GM12878 (cell line): ENCODE measurements around the gene CHST13. TPM values are rescaled to one million over a fixed set of nuclear protein-coding genes. Genes with fewer than 3 reads are reported as not detected.

Experiments
- ATAC-seq: fragments of 200-7000 bp; cut with Tn5 transposase; 3 replicates; pipeline ENCODE4 v1.9.1; 2020; ENCODE audit warnings: mild to moderate bottlenecking, moderate library complexity
- BruUV-seq: library from RNA; stranded (reverse); fragments of 400-500 nt; replicated peaks from 2 replicates; lab custom pipeline; 2021; lab: Mats Ljungman, UMichigan
- CTCF ChIA-PET: fragments of 300-600 bp; sonication (Branson Sonifier 250); formaldehyde crosslinking; extraction: SDS; loops from one replicate; lab custom pipeline; 2021; ENCODE audit warnings: inconsistent platforms; lab: Yijun Ruan, JAX
- POLR2A ChIA-PET: fragments of 350-600 bp; formaldehyde crosslinking; extraction: SDS; loops from one replicate; lab custom pipeline; 2021; ENCODE audit warnings: inconsistent platforms; lab: Charles Lee
- RAD21 ChIA-PET: fragments of 300-600 bp; sonication (Branson Sonifier 250); formaldehyde crosslinking; loops from one replicate; lab custom pipeline; 2023; ENCODE audit warnings: antibody characterized with exemption; ENCODE audit not compliant: unreplicated experiment; lab: Charles Lee
- SMC1A ChIA-PET: fragments of 300-600 bp; sonication (Branson Sonifier 250); formaldehyde crosslinking; loops from one replicate; lab custom pipeline; 2023; ENCODE audit not compliant: unreplicated experiment, uncharacterized antibody; lab: Charles Lee
- DNase-seq: peaks from one replicate; pipeline ENCODE4 v3.0.0-alpha.2; 2011; ENCODE audit warnings: low read depth, low spot score
- FAIRE-seq: peaks from 3 replicates; lab custom pipeline; 2011; peaks lifted over from hg19 to GRCh38; lab: Jason Lieb, UNC
- H2AFZ ChIP-seq: 2 replicates; pipeline ENCODE4 v1.6.0; 2011; ENCODE audit warnings: low read depth, low read length, control low read depth; ENCODE audit not compliant: control insufficient read depth
- H3K27ac ChIP-seq: 2 replicates; pipeline ENCODE4 v1.5.1; 2011; ENCODE audit warnings: control low read depth; ENCODE audit not compliant: control insufficient read depth, insufficient read depth
- H3K27me3 ChIP-seq, 2 experiments: replicated peaks in 1 of 2; 2 replicates each; pipeline versions ENCODE4 v1.6.0 to v1.6.1; 2011; ENCODE audit warnings: low read length in 1 of 2; ENCODE audit not compliant: control insufficient read depth in 2 of 2, insufficient read depth in 2 of 2
- H3K36me3 ChIP-seq, 2 experiments: 2 replicates each; pipeline ENCODE4 v1.5.1; 2011; ENCODE audit warnings: low read length in 1 of 2; ENCODE audit not compliant: control insufficient read depth in 2 of 2, insufficient read depth in 2 of 2
- H3K4me1 ChIP-seq: 2 replicates; pipeline ENCODE4 v1.6.1; 2011; ENCODE audit warnings: mild to moderate bottlenecking, low read length, moderate library complexity, mixed read lengths; ENCODE audit not compliant: control insufficient read depth, insufficient read depth
- H3K4me2 ChIP-seq: 2 replicates; pipeline ENCODE4 v1.6.0; 2011; ENCODE audit warnings: control low read depth; ENCODE audit not compliant: control insufficient read depth, insufficient read depth
- H3K4me3 ChIP-seq: fragments of 200-600 bp; sonication (generic); 2 replicates; pipeline ENCODE4 v1.5.1; 2016
- H3K79me2 ChIP-seq: 2 replicates; pipeline ENCODE4 v1.6.0; 2011; ENCODE audit warnings: low read length; ENCODE audit not compliant: control insufficient read depth, insufficient read depth
- H3K9ac ChIP-seq: 2 replicates; pipeline ENCODE4 v1.8.0; 2011; ENCODE audit warnings: low read length, control low read depth, mixed read lengths; ENCODE audit not compliant: control insufficient read depth, insufficient read depth
- H3K9me3 ChIP-seq: replicated peaks from 3 replicates; pipeline ENCODE4 v1.5.1; 2011; ENCODE audit warnings: mild to moderate bottlenecking, low read length; ENCODE audit not compliant: control insufficient read depth, insufficient read depth
- H4K20me1 ChIP-seq: 2 replicates; pipeline ENCODE4 v1.6.0; 2011; ENCODE audit not compliant: control insufficient read depth, insufficient read depth
- EP300 ChIP-seq, 2 experiments: fragments of 150-350 bp in 1 of 2; IDR thresholded peaks; 2 replicates each; pipeline ENCODE4 v1.6.1; 2011 to 2012; ENCODE audit warnings: low read depth in 2 of 2, low read length in 2 of 2, borderline replicate concordance in 1 of 2, improper control_type of control experiment in 1 of 2, inconsistent platforms in 1 of 2; ENCODE audit not compliant: control insufficient read depth in 1 of 2
- ESRRA ChIP-seq: IDR thresholded peaks from 2 replicates; pipeline ENCODE4 v1.6.1; 2012; ENCODE audit warnings: mild to moderate bottlenecking, low read length, improper control_type of control experiment
- WGBS: methylation state at CpG from one replicate; pipeline ENCODE4 v1.1.6; 2016; ENCODE audit warnings: low lambda C conversion rate; ENCODE audit not compliant: insufficient replicate concordance, insufficient coverage; ENCODE audit errors: missing lambda C conversion rate; 5-methylcytosine and 5-hydroxymethylcytosine counted together
- in situ Hi-C: fragments of 300-500 bp; cut with MboI; formaldehyde crosslinking; loops from 9 replicates; pipeline ENCODE4 v1.14.3; 2018; ENCODE audit warnings: mixed read lengths
- intact Hi-C: fragments of 100-400 bp; cut with micrococcal nuclease; formaldehyde crosslinking; loops from one replicate; pipeline ENCODE4 v1.14.2; 2022; ENCODE audit not compliant: unreplicated experiment
- polyA plus RNA-seq, 11 experiments: library from polyadenylated mRNA; depleted of rRNA in 4 of 11; unstranded in 6 of 11; stranded (reverse) in 5 of 11; fragments of >200 nt; fragmentation: Nextera tagmentation in 4 of 11; fragmentation: Illumina TruSeq in 1 of 11; extraction: Ambion mirVana in 4 of 11; extraction: Trizol in 1 of 11; gene quantifications; 1 replicate in 1 of 11; 2 replicates in 10 of 11; pipeline versions ENCODE4 v1.2.1 to v1.2.3, GENCODE V29; 2011 to 2016; ENCODE audit warnings: inconsistent platforms in 2 of 11, missing spikeins in 2 of 11, low read depth in 1 of 11
- total RNA-seq, 4 experiments: library from RNA; depleted of rRNA in 3 of 4; stranded (reverse); fragments of >200 nt in 3 of 4; fragmentation: Illumina TruSeq in 1 of 4; extraction: Trizol in 1 of 4; gene quantifications; 2 replicates each; pipeline versions ENCODE4 v1.2.1 to v1.2.3, GENCODE V29; 2013 to 2021
- TF ChIP-seq, protein P1 (sequence below): fragments of 450-650 bp; IDR thresholded peaks from 2 replicates; pipeline ENCODE4 v1.6.1; 2016; ENCODE audit warnings: mild to moderate bottlenecking
- TF ChIP-seq, protein P2 (sequence below): IDR thresholded peaks from 2 replicates; pipeline ENCODE4 v1.6.1; 2011; ENCODE audit warnings: low read depth, low read length, improper control_type of control experiment, borderline replicate concordance
- TF ChIP-seq, protein P3 (sequence below): fragments of 450-650 bp; IDR thresholded peaks from 2 replicates; pipeline ENCODE4 v1.6.1; 2017; ENCODE audit warnings: low read depth, mild to moderate bottlenecking, moderate library complexity

CHST13 gene
- total and polyA plus RNA-seq, 10 of the 15 experiments (the other 5 are each of a cell fraction or from before 2014, with no cell fraction given), result not detected

DNA sequence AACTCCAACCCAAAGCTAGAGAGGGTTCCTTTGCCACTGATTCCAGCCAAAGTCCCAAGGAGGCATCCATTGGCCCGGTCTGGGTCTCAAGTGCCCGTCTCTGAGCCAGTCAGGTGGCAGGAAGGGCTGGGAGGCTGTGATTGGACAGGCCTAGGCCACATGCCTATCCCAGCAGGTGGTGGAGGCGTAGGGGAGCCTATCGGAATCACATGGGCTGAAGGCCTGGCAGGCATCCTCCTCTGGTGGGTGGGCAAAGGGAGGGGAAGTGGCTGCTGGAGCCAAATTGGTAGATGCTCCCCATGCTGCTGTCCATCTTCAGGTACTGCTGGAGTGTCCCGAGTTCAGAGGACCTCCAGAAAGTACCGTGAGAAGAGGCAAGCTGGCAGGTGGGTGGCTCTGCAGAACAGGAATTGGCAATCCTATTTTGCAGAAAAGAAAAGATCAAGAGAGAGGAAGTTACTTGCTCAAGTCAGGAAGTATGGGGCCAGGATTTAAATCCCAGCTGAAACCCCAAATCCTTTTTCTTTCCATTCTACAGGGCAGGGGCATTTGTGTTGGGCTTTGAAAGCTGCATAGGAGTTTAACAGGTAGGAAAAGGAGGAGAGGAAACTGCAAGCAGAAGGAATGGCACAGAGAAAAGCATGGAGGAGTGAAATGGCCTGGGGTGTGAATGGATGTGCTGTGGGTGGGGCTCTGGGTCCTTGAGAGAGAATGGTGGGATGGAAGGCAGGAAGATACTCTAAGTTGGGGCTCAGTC lies 3.7 kb downstream of the CHST13 start:
- Histone ChIP-seq H3K27me3 (no peaks in the 10 kb centered on the region), H3K36me3 (no peaks in the 10 kb centered on the region), H3K4me3 (no peak overlapping the region), H3K9me3 (no peaks in the 10 kb centered on the region), H3K79me2 (no peaks in the 10 kb centered on the region), H3K4me1 (no peaks in the 10 kb centered on the region), H3K27ac (no peak overlapping the region), H3K9ac (no peak overlapping the region), H3K4me2 (no peak overlapping the region), H4K20me1 (no peaks in the 10 kb centered on the region), H2AFZ (no peak overlapping the region)
- in situ Hi-C loops (no loop called here), intact Hi-C loops (no loop called here)
- RAD21 ChIA-PET, result interaction anchor here (1.4 kb wide), 1 partner anchor 928 kb away, joined by 4 read pairs; no protein-coding TSS in a partner anchor
- no TSS peak for BruUV-seq
- FAIRE-seq (no peak), DNase-seq (no peak), ATAC-seq (no peak)
- TF ChIP-seq, protein P1, sequence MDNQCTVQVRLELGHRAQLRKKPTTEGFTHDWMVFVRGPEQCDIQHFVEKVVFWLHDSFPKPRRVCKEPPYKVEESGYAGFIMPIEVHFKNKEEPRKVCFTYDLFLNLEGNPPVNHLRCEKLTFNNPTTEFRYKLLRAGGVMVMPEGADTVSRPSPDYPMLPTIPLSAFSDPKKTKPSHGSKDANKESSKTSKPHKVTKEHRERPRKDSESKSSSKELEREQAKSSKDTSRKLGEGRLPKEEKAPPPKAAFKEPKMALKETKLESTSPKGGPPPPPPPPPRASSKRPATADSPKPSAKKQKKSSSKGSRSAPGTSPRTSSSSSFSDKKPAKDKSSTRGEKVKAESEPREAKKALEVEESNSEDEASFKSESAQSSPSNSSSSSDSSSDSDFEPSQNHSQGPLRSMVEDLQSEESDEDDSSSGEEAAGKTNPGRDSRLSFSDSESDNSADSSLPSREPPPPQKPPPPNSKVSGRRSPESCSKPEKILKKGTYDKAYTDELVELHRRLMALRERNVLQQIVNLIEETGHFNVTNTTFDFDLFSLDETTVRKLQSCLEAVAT, result no peak
- TF ChIP-seq, protein P2, sequence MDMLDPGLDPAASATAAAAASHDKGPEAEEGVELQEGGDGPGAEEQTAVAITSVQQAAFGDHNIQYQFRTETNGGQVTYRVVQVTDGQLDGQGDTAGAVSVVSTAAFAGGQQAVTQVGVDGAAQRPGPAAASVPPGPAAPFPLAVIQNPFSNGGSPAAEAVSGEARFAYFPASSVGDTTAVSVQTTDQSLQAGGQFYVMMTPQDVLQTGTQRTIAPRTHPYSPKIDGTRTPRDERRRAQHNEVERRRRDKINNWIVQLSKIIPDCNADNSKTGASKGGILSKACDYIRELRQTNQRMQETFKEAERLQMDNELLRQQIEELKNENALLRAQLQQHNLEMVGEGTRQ, result no peak
- TF ChIP-seq, protein P3, sequence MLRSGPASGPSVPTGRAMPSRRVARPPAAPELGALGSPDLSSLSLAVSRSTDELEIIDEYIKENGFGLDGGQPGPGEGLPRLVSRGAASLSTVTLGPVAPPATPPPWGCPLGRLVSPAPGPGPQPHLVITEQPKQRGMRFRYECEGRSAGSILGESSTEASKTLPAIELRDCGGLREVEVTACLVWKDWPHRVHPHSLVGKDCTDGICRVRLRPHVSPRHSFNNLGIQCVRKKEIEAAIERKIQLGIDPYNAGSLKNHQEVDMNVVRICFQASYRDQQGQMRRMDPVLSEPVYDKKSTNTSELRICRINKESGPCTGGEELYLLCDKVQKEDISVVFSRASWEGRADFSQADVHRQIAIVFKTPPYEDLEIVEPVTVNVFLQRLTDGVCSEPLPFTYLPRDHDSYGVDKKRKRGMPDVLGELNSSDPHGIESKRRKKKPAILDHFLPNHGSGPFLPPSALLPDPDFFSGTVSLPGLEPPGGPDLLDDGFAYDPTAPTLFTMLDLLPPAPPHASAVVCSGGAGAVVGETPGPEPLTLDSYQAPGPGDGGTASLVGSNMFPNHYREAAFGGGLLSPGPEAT, result no peak
- TF ChIP-seq ESRRA (no peak), EP300 (IDR thresholded peaks at IDR 0.05; ENCODE audit: borderline replicate concordance in 1 of 2, control insufficient read depth in 1 of 2, low read depth in 2 of 2, low read length in 2 of 2) (no peak)
- CTCF ChIA-PET, result no interaction called here
- POLR2A ChIA-PET, result no interaction called here
- 19% methylated on average over 6 of the region's 6 CpGs for WGBS
- SMC1A ChIA-PET, result no interaction called here
